Tibial artery (tissue), 4 donors: Measurements from ENCODE around the gene GLUD2.

Experiments used
- DNase-seq, 2 donors: peaks; one replicate each; pipeline ENCODE4 v3.0.0-alpha.2; 2019
- H3K27ac ChIP-seq, 2 donors: fragments of 200-600 bp; sonication (generic) in 1 of 2; 1 replicate in 1 of 2; 2 replicates in 1 of 2; pipeline ENCODE4 v1.5.1; 2018 to 2019; ENCODE audit warnings: mild to moderate bottlenecking in 1 of 2
- H3K27me3 ChIP-seq, 2 donors: fragments of 200-600 bp; sonication (generic) in 1 of 2; one replicate each; pipeline versions ENCODE4 v1.5.1 to v1.6.0; 2016 to 2019
- H3K36me3 ChIP-seq, 3 donors: fragments of 200-600 bp; sonication (generic) in 2 of 3; one replicate each; pipeline ENCODE4 v1.5.1; 2016 to 2019; ENCODE audit warnings: mild to moderate bottlenecking in 2 of 3
- H3K4me1 ChIP-seq, 4 donors: fragments of 200-600 bp; sonication (generic) in 2 of 4; 1 replicate in 3 of 4; 2 replicates in 1 of 4; pipeline ENCODE4 v1.5.1; 2016 to 2019
- H3K4me3 ChIP-seq, 2 donors: fragments of 200-600 bp; sonication (generic) in 1 of 2; 1 replicate in 1 of 2; 2 replicates in 1 of 2; pipeline ENCODE4 v1.5.1; 2018 to 2019; ENCODE audit warnings: mild to moderate bottlenecking in 2 of 2
- H3K9me3 ChIP-seq, 3 donors: fragments of 200-600 bp; sonication (generic) in 1 of 3; one replicate each; pipeline ENCODE4 v1.5.1; 2016 to 2019
- intact Hi-C: fragments of 100-400 bp; cut with DNase I; formaldehyde crosslinking; loops from one replicate; pipeline ENCODE4 v1.15.0; 2023; ENCODE audit warnings: low total_unique reads
- TF ChIP-seq, protein P1 (sequence below), 2 experiments: fragments of 200-600 bp in 1 of 2; fragments of 450-650 bp in 1 of 2; IDR thresholded peaks; one replicate each; pipeline ENCODE4 v1.5.1; 2017 to 2019; ENCODE audit warnings: antibody characterized with exemption in 2 of 2, mild to moderate bottlenecking in 1 of 2, moderate library complexity in 1 of 2

Gene GLUD2

DNA sequence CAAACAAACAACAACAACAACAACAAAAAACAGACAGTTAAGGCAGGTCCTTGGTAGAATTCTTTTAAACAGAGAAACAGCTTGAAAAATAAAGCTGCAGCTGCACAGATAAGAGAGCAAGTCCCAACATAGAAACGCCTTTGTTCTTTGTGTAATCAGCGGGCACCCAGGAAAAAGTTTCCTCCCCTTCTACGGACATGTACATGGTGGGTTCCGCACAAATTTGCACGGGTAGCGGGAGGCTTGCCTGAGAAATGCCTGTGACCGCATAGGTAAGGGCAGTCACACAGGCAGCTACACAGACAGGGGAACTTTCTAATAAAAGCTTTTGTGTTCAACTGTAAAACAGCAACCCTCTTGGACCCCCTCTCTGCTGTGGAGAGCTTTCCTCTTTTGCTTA is 36.2 kb upstream of the GLUD2 start:
- Histone ChIP-seq H3K36me3 (no peaks in the 10 kb centered on the region), H3K4me1 (no peaks in the 10 kb centered on the region), H3K27me3 (no peaks in the 10 kb centered on the region), H3K4me3 (no peak overlapping the region), H3K9me3 (peaks cover 0 to 5% (median 0%) of the 10 kb centered on the region in 3 donors), H3K27ac (no peak overlapping the region)
- intact Hi-C loops, result no loop called here
- TF ChIP-seq, protein P1, sequence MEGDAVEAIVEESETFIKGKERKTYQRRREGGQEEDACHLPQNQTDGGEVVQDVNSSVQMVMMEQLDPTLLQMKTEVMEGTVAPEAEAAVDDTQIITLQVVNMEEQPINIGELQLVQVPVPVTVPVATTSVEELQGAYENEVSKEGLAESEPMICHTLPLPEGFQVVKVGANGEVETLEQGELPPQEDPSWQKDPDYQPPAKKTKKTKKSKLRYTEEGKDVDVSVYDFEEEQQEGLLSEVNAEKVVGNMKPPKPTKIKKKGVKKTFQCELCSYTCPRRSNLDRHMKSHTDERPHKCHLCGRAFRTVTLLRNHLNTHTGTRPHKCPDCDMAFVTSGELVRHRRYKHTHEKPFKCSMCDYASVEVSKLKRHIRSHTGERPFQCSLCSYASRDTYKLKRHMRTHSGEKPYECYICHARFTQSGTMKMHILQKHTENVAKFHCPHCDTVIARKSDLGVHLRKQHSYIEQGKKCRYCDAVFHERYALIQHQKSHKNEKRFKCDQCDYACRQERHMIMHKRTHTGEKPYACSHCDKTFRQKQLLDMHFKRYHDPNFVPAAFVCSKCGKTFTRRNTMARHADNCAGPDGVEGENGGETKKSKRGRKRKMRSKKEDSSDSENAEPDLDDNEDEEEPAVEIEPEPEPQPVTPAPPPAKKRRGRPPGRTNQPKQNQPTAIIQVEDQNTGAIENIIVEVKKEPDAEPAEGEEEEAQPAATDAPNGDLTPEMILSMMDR (IDR thresholded peaks at IDR 0.05), result no peak
- DNase-seq, result no peak

DNA sequence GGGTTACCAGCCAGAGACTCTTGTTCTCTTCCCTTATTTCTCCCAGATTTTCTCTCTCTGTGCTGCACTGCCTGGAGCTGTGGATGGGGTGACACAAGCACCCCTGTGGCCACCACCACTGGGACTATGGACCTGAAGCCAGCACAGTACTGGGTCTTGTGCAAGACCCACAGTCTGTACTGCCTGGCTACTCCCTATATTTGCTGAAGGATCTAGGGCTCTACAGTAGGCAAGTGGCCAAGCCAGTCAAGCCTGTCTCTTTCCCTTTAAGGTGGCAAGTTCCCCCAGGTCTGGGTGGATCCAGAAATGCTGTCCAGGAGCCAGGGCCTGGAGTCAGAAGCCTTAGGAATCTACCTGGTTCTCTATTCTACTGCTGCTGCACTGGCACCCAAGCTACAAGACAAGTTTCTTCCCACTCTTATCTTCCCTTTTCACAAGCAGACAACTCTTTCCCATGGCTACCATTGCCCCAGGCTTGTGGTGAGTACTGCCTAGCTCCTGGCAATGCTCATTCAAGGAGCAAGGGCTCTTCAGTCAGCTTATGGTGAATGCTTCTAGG is 33.4 kb upstream of the GLUD2 start:
- Histone ChIP-seq H3K9me3 (peaks cover 0 to 5% (median 0%) of the 10 kb centered on the region in 3 donors), H3K4me1 (no peaks in the 10 kb centered on the region), H3K4me3 (no peak overlapping the region), H3K36me3 (no peaks in the 10 kb centered on the region), H3K27me3 (no peaks in the 10 kb centered on the region), H3K27ac (no peak overlapping the region)
- intact Hi-C loops, result no loop called here
- DNase-seq, result no peak
- TF ChIP-seq, protein P1 (IDR thresholded peaks at IDR 0.05), result no peak

DNA sequence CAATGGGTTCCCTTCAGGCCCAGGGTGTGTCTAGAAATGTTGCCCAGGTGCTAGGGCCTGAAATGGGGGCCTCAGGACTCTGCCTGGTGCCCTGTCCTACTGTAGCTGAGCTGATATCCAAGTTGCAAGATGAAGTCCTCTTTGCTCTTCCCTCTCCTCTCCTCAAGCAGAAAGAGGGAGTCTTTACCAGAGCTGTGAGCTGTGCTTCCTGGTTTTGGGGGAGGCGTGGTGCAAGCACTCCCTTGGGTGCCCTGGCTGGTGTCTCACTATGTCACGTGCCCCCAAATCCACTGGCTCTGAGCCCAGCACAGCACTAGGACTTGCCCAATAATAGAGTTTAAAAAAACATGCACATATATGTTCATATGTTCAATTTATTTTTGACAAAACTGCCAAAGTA is 32.6 kb upstream of the GLUD2 start:
- H3K4me3 ChIP-seq, result no peak overlapping the region
- no peaks in the 10 kb centered on the region for H3K36me3 ChIP-seq
- TF ChIP-seq, protein P1 (IDR thresholded peaks at IDR 0.05), result no peak
- H3K27ac ChIP-seq, result no peak overlapping the region
- H3K27me3 ChIP-seq, result no peaks in the 10 kb centered on the region
- H3K9me3 ChIP-seq, result peaks cover 0 to 5% (median 0%) of the 10 kb centered on the region in 3 donors
- DNase-seq, result no peak
- intact Hi-C loops, result no loop called here
- H3K4me1 ChIP-seq, result no peaks in the 10 kb centered on the region

DNA sequence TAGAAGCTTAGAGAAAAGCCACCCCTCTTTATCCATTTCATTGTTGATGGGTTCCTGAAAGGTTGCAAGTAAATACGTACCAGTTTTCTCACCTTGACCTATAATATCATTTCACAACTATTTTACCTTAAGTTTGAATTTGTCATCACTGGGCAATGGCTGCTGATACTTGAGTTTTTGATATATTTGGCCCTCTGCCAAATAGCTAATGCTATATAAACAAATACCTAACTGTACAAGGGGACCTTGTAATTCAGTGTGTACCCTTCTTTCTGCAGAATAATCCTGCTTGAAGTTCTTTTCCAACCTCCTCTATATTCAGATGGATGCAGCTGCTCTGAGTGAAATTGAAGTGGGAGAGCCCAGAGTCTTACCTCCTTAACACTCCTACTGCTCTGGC is 19.0 kb upstream of the GLUD2 start:
- intact Hi-C loops, result no loop called here
- no peaks in the 10 kb centered on the region for H3K9me3 ChIP-seq
- no peaks in the 10 kb centered on the region for H3K36me3 ChIP-seq
- TF ChIP-seq, protein P1 (IDR thresholded peaks at IDR 0.05), result no peak
- no peak for DNase-seq
- no peaks in the 10 kb centered on the region for H3K4me1 ChIP-seq
- H3K27me3 ChIP-seq, result no peaks in the 10 kb centered on the region
- no peak overlapping the region for H3K27ac ChIP-seq
- no peak overlapping the region for H3K4me3 ChIP-seq

DNA sequence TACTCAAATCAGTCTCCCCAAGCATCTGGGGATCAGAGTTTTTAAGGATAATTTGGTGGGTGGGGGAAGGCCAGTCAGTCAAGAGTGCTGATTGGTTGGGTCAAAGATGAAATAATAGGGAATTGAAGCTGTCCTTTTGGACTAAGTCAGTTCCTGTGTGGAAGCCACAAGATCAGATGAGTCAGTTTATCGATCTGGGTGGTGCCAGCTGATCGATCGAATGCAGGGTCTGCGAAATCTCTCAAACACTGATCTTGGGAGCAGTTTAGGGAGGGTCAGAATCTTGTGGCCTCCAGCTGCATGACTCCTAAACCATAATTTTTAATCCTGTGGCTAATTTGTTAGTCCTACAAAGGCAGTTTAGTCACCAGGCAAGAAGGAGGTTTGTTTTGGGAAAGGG is 17.3 kb upstream of the GLUD2 start:
- Histone ChIP-seq H3K36me3 (no peaks in the 10 kb centered on the region), H3K27me3 (no peaks in the 10 kb centered on the region), H3K4me1 (no peaks in the 10 kb centered on the region), H3K9me3 (no peaks in the 10 kb centered on the region), H3K27ac (no peak overlapping the region), H3K4me3 (no peak overlapping the region)
- TF ChIP-seq, protein P1 (IDR thresholded peaks at IDR 0.05), result no peak
- DNase-seq, result no peak
- intact Hi-C loops, result no loop called here

DNA sequence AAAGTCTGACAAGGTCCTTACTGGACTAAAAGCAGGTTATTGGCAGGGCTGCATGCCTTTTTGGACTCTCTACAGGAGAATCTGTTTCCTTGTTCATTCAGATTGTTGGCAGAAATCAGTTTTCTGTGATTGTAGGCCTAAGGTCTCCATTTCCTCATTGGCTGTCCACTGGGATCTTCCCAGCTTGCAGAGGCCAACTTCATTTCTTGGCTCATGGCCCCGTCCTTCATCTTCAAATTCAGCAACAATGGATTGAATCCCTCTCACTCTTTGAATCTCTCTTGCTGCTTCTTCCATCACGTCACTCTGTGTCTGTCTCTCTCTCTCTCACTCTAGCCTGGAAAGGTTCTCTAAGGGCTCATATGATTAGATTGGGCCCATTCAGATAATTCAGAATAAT is 14.9 kb upstream of the GLUD2 start:
- Histone ChIP-seq H3K27me3 (no peaks in the 10 kb centered on the region), H3K9me3 (no peaks in the 10 kb centered on the region), H3K27ac (no peak overlapping the region), H3K4me1 (no peaks in the 10 kb centered on the region), H3K4me3 (no peak overlapping the region), H3K36me3 (no peaks in the 10 kb centered on the region)
- intact Hi-C loops, result no loop called here
- TF ChIP-seq, protein P1 (IDR thresholded peaks at IDR 0.05), result no peak
- DNase-seq, result no peak
